Fibroblast of skin of right biceps (primary cell): ENCODE data around the gene HOXA9.

Experiments used
- DNase-seq: peaks from one replicate; pipeline ENCODE4 v3.0.0-alpha.2; 2013

The HOXA9 gene

GRCh38 chr7:27187475-27188385 lies 22.4 kb upstream of the HOXA9 start:
- no peak for DNase-seq

GRCh38 chr7:27186668-27187474 lies 21.5 kb upstream of the HOXA9 start:
- no peak for DNase-seq

GRCh38 chr7:27185854-27186667 lies 20.7 kb upstream of the HOXA9 start:
- no peak for DNase-seq

GRCh38 chr7:27185013-27185853 lies 19.9 kb upstream of the HOXA9 start, which contains the start of gene HOXA11:
HOXA11 (minus strand) TSS chr7:27185232; CDS start chr7:27185144, 88 bp downstream.
- peak; percentile 79 for DNase-seq

GRCh38 chr7:27184337-27185012 lies 19.1 kb upstream of the HOXA9 start:
- DNase-seq: peak; percentile 58

GRCh38 chr7:27183682-27184336 lies 18.5 kb upstream of the HOXA9 start:
- peak; percentile 51 for DNase-seq

- no peak for DNase-seq
These were observed 17.7 kb upstream of the HOXA9 start for GRCh38 chr7:27182861-27183681.

GRCh38 chr7:27182285-27182841 lies 17.0 kb upstream of the HOXA9 start:
- no peak for DNase-seq

GRCh38 chr7:27181795-27182275 lies 16.5 kb upstream of the HOXA9 start:
- DNase-seq: no peak

- no peak for DNase-seq
These were observed 15.4 kb upstream of the HOXA9 start for GRCh38 chr7:27180431-27181420.

- DNase-seq: peak; percentile 80
These were observed 14.4 kb upstream of the HOXA9 start for GRCh38 chr7:27179503-27180430.

GRCh38 chr7:27179030-27179429 lies 13.7 kb upstream of the HOXA9 start:
- DNase-seq: no peak

- no peak for DNase-seq
These were observed 13.0 kb upstream of the HOXA9 start for GRCh38 chr7:27178366-27178765.

- no peak for DNase-seq
These were observed 12.5 kb upstream of the HOXA9 start for GRCh38 chr7:27177795-27178320.

- no peak for DNase-seq
These were observed 11.8 kb upstream of the HOXA9 start for GRCh38 chr7:27176962-27177794.

- no peak for DNase-seq
These were observed 11.1 kb upstream of the HOXA9 start for GRCh38 chr7:27176524-27176845.
